Neural crest cell (in vitro differentiated cells): ENCODE measurements around the gene SHB. TPM values are rescaled to one million over a fixed set of nuclear protein-coding genes. Genes with fewer than 3 reads are reported as not detected.

Experiments used
- DNase-seq: peaks from one replicate; pipeline ENCODE4 v3.0.0; 2021; ENCODE audit warnings: low read depth, mixed read lengths, low spot score
- H3K27ac Mint-ChIP-seq: one replicate; pipeline ENCODE4 v1.8.0; 2021; ENCODE audit warnings: mild to moderate bottlenecking, mixed read lengths; ENCODE audit not compliant: unreplicated experiment
- H3K27me3 Mint-ChIP-seq: 2 replicates; pipeline ENCODE4 v1.8.0; 2021; ENCODE audit warnings: low read depth, mild to moderate bottlenecking, mixed read lengths
- H3K36me3 Mint-ChIP-seq: 2 replicates; pipeline ENCODE4 v1.8.0; 2021; ENCODE audit warnings: low read depth, mild to moderate bottlenecking, mixed read lengths
- H3K4me1 Mint-ChIP-seq: 2 replicates; pipeline ENCODE4 v1.8.0; 2021; ENCODE audit warnings: mixed read lengths
- H3K4me3 Mint-ChIP-seq: one replicate; pipeline ENCODE4 v1.8.0; 2021; ENCODE audit warnings: mild to moderate bottlenecking, mixed read lengths
- H3K9me3 Mint-ChIP-seq: 2 replicates; pipeline ENCODE4 v1.8.0; 2021; ENCODE audit warnings: mixed read lengths
- total RNA-seq: library from RNA; stranded (reverse); gene quantifications from 2 replicates; pipeline ENCODE4 v1.2.1, GENCODE V29; 2021
- TF ChIP-seq, protein P1 (sequence below): fragments of 200-600 bp; sonication (generic); conservative IDR thresholded peaks from 2 replicates; pipeline ENCODE4 v1.5.0; 2021; ENCODE audit warnings: antibody characterized with exemption, mild to moderate bottlenecking

SHB gene
- total RNA-seq, 1 donor from 2014 or later: 4.6 TPM

DNA sequence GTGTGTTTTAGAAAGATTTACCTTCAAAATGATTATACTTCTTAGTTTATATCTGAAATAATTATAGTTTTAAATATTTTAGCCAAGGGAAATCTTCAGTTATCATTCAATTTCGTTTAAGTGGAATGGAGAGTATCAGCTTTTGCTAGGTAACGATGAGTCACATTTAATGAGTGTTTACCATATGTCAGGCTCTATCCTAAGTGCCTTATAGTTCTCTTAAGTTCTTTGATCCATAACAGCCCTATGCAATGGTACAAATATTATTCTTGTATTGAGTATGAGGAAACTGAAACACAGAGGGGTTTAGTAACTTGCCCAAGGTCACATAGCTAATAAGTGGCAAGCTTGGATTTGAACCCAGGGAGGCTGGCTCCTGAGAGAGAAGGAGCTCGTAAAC, 37.5 kb upstream of the SHB start:
- no peak overlapping the region for H3K27ac Mint-ChIP-seq
- no peaks in the 10 kb centered on the region for H3K9me3 Mint-ChIP-seq
- H3K4me3 Mint-ChIP-seq: no peak overlapping the region
- no peaks in the 10 kb centered on the region for H3K4me1 Mint-ChIP-seq
- H3K27me3 Mint-ChIP-seq: peaks cover 9% of the 10 kb centered on the region
- no peaks in the 10 kb centered on the region for H3K36me3 Mint-ChIP-seq
- TF ChIP-seq, protein P1, sequence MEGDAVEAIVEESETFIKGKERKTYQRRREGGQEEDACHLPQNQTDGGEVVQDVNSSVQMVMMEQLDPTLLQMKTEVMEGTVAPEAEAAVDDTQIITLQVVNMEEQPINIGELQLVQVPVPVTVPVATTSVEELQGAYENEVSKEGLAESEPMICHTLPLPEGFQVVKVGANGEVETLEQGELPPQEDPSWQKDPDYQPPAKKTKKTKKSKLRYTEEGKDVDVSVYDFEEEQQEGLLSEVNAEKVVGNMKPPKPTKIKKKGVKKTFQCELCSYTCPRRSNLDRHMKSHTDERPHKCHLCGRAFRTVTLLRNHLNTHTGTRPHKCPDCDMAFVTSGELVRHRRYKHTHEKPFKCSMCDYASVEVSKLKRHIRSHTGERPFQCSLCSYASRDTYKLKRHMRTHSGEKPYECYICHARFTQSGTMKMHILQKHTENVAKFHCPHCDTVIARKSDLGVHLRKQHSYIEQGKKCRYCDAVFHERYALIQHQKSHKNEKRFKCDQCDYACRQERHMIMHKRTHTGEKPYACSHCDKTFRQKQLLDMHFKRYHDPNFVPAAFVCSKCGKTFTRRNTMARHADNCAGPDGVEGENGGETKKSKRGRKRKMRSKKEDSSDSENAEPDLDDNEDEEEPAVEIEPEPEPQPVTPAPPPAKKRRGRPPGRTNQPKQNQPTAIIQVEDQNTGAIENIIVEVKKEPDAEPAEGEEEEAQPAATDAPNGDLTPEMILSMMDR: no peak
- DNase-seq: no peak

DNA sequence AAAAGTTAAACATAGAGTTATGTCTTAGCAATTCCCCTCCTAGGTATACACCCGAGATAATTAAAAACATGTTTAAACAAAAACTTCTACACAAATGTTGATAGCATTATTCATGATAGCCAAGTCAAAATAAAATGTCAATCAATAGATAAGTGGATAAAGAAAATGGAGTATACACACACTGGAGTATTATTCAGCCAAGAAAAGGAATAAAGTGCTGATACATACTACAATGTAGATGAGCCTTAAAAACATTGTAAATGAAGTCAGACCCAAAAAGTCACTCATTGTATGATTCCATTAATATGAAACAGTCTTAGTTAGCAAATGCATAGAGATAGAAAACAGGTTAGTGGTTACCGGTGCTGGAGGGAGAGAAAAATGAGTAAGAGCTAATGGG, 34.3 kb upstream of the SHB start:
- TF ChIP-seq, protein P1: no peak
- no peak for DNase-seq
- H3K4me1 Mint-ChIP-seq: no peaks in the 10 kb centered on the region
- peaks cover 16% of the 10 kb centered on the region for H3K27me3 Mint-ChIP-seq
- no peaks in the 10 kb centered on the region for H3K36me3 Mint-ChIP-seq
- H3K4me3 Mint-ChIP-seq: no peak overlapping the region
- H3K9me3 Mint-ChIP-seq: no peaks in the 10 kb centered on the region
- H3K27ac Mint-ChIP-seq: no peak overlapping the region

DNA sequence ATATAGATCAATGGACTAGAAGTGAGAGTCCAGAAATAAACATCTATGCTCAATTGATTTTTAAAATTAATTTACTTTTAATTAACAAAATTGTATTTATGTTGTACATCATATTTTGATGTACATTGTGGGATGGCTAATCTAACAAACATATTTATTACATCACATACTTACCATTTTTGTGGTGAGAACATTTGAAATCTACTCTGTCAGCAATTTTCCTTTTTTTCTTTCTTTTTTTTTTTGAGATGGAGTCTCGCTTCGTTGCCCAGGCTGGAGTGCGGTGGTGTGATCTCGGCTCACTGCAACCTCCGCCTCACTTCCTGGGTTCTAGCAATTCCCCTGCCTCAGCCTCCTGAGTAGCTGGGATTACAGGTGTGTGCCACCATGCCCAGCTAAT, 32.4 kb upstream of the SHB start:
- no peak overlapping the region for H3K27ac Mint-ChIP-seq
- H3K27me3 Mint-ChIP-seq: peaks cover 16% of the 10 kb centered on the region
- H3K36me3 Mint-ChIP-seq: no peaks in the 10 kb centered on the region
- H3K4me3 Mint-ChIP-seq: no peak overlapping the region
- DNase-seq: no peak
- TF ChIP-seq, protein P1: no peak
- H3K4me1 Mint-ChIP-seq: no peaks in the 10 kb centered on the region
- H3K9me3 Mint-ChIP-seq: no peaks in the 10 kb centered on the region

DNA sequence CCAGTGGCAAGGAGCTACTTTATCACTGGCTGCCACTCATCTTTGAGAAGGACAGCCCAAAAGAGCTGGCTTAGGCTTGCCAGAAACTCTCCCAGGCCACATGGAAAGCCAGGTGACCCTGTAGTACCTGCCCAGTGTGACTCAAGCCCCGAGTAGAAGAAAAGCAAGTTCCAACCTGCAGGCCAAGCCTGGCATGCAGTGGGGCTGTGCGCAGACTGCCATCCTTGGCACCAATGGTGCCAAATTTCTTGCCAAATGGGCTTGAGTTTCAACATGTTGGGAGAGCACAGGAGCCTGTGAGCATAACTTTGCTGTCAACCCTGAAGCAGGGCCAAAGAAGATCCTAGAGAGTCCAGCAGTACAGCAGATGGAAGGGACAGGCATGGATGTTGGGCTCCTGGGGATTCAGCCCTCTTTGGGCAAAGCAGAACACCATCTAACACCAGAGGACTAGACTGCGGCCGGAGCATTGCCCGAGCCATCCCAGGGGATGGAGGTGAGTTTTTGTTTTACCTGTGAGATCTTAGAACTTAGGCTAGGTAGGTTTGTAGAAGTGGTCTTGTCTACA, 27.3 kb upstream of the SHB start:
- H3K4me1 Mint-ChIP-seq: no peaks in the 10 kb centered on the region
- no peak for DNase-seq
- H3K9me3 Mint-ChIP-seq: no peaks in the 10 kb centered on the region
- H3K4me3 Mint-ChIP-seq: no peak overlapping the region
- peaks cover 13% of the 10 kb centered on the region for H3K27me3 Mint-ChIP-seq
- TF ChIP-seq, protein P1: no peak
- no peak overlapping the region for H3K27ac Mint-ChIP-seq
- no peaks in the 10 kb centered on the region for H3K36me3 Mint-ChIP-seq

DNA sequence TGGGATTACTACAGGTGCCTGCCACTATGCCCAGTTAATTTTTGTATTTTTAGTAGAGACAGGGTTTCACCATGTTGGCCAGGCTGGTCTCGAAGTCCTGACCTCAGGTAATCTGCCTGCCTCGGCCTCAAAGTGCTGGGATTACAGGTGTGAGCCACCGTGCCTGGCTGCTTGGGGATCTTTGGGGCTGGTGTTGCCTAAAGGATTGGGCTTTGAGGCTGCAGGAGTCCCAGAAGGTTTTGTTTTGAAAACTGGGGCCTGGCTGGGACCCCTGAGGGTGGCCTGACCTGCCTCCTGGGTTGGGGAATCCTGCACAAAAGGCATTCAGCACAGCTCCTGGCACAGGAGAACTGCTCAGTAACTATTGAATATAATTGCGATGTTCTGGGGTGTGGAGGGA, 25.1 kb upstream of the SHB start:
- no peak overlapping the region for H3K27ac Mint-ChIP-seq
- no peaks in the 10 kb centered on the region for H3K36me3 Mint-ChIP-seq
- DNase-seq: no peak
- TF ChIP-seq, protein P1: no peak
- H3K27me3 Mint-ChIP-seq: peaks cover 1% of the 10 kb centered on the region
- no peaks in the 10 kb centered on the region for H3K4me1 Mint-ChIP-seq
- H3K4me3 Mint-ChIP-seq: no peak overlapping the region
- H3K9me3 Mint-ChIP-seq: no peaks in the 10 kb centered on the region
